Posterior vena cava (tissue), 2 donors: Measurements from ENCODE around the gene LDOC1. TPM values are rescaled to one million over a fixed set of nuclear protein-coding genes. Genes with fewer than 3 reads are reported as not detected.

Experiments used
- total RNA-seq, 2 donors: library from RNA; stranded (reverse); fragmentation: NEBNext Ultra II Directional; extraction: Animal tissue kit (Norgen Biotek cat#: 25700); gene quantifications; one replicate each; pipeline ENCODE4 v1.2.1, GENCODE V29; 2021
- donor health status: DM: yes; HTN: yes; CAD: no.
- donor health status: DM: yes; HTN: yes; CAD: no.

LDOC1 gene
- total RNA-seq, 2 donors from 2014 or later: 36.7 to 63.4 TPM

Other genes with a start within 250 kb of the LDOC1 start
- not detected for gene SPANXB1, start 174.5 kb downstream of the LDOC1 start, total RNA-seq
- not detected for gene SPANXC, start 65.4 kb upstream of the LDOC1 start, total RNA-seq